Measurements from ENCODE around the gene ZNF277. TPM values are rescaled to one million over a fixed set of nuclear protein-coding genes. Genes with fewer than 3 reads are reported as not detected.

ZNF277 gene
- total RNA-seq, 2 donors from 2014 or later, result 11.2 to 15.0 TPM

DNA sequence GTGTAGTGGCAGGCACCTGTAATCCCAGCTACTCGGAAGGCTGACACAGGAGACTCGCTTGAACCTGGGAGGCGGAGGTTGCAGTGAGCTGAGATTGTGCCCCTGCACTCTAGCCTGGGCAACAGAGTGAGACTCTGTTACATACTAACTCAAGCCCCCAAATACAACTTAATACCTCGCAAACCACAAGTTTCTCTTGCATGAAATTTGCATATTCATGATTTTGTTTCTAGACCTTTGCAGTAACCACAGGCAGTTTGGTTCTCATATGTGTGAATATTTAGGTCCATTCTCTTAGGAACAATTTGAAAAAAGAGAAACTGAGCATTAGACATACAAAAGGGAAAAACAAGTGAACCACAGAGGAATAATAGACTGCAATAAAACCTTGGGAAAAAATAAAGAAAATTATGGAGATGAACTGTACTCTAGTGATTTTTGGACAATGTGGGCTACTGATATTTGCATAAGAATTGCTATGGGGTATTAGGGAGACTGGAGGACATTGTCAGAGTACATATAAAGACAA is 77.0 kb downstream of the ZNF277 start:
- no peak for ATAC-seq
- H3K9me3 Mint-ChIP-seq, result no peaks in the 10 kb centered on the region
- H3K36me3 Mint-ChIP-seq, result no peaks in the 10 kb centered on the region
- no peak for DNase-seq (ENCODE audit: low spot score)
- H3K27ac Mint-ChIP-seq, result peak overlapping the region in 1 of 2 donors; percentile 32
- no peaks in the 10 kb centered on the region for H3K27me3 Mint-ChIP-seq
- H3K4me3 Mint-ChIP-seq, result no peak overlapping the region
- H3K4me1 Mint-ChIP-seq (ENCODE audit: low read depth in 2 of 2), result peaks cover 29 to 31% of the 10 kb centered on the region in 2 donors

DNA sequence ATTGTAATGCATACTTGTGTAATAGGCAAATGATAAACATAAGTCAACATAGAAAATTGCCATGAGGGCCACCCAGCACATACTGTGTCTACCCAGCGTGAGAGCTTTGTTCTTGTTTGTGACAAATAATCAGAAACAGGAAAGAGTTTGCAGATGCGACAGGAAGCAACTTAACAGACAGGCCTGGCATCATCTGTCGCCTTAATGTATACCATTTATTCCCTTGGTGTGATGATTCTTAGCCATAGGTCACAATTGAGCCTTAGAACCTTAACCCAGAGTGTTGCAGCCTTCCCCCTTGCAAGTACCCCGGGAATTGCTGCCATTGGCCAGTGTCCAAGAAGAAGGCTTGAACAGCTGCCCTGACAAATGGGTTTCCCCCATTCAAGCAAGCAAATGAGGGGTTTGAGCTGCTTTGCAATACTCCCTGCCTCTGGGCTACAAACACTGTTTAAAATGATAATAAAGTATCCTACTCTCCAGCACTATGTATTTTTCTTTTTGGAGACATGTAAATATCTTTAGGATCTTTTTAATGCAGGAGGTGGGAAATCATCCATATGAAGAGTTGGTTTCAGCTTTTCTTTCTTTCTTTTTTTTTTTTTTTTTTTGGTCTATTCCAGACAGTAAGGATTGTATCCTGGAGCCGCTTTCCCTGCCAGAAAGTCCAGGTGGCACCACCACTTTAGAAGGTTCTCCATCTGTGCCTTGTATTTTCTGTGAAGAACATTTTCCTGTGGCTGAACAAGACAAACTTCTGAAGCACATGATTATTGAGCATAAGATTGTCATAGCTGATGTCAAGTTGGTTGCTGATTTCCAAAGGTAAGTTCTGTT is 80.0 kb downstream of the ZNF277 start:
- peak overlapping the region; percentile 1 to 33 for H3K27ac Mint-ChIP-seq

DNA sequence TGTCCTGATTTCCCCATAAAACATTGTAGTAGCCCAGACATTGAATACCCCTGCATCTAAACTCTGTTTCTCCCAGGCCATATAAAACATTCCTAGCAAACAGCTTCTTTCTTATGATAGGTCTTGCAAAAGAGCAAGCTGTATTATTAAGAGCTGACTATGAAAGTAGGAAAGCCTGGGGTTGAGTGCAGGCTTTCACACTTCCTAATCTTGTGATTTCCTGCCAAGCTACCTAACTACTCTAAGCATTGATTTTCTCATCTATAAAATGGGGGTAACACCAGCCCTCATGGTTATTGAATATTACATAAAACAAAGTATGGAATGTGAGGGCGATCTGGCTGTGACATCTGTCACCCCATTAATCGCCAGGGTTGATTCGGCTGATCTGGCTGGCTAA is 81.8 kb downstream of the ZNF277 start:
- ATAC-seq, result no peak
- H3K4me1 Mint-ChIP-seq (ENCODE audit: low read depth in 2 of 2), result peaks cover 29 to 30% of the 10 kb centered on the region in 2 donors
- DNase-seq (ENCODE audit: low spot score), result no peak
- H3K36me3 Mint-ChIP-seq, result no peaks in the 10 kb centered on the region
- no peaks in the 10 kb centered on the region for H3K9me3 Mint-ChIP-seq
- no peak overlapping the region for H3K27ac Mint-ChIP-seq
- no peak overlapping the region for H3K4me3 Mint-ChIP-seq
- H3K27me3 Mint-ChIP-seq, result no peaks in the 10 kb centered on the region

More for the DNA sequence above, 80.0 kb downstream of the ZNF277 start:
- Mint-ChIP-seq H3K27me3 (no peaks in the 10 kb centered on the region), H3K4me1 (ENCODE audit: low read depth in 2 of 2) (peaks cover 36 to 37% of the 10 kb centered on the region in 2 donors), H3K36me3 (no peaks in the 10 kb centered on the region), H3K4me3 (no peak overlapping the region), H3K9me3 (no peaks in the 10 kb centered on the region)
- peak in 1 of 2 donors; percentile 49 for ATAC-seq
- no peak for DNase-seq (ENCODE audit: low spot score)

DNA sequence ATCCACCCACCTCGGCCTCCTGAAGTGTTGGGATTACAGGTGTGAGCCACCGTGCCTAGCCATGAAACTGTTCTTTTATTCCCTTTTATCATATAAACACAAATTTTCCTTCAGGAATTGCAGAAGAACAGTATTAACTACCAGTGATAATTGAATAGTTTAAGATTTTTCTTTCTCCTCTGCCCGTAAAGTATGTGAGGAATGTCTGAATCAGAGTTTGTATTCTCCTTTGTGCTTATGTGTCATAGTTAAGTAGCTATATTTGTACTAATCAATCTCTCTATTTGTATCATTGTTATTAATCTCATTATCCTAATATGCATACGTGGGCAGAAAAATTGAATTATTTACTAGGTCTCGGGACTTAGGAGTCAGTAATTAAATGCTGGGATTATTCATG is 83.6 kb downstream of the ZNF277 start:
- no peak for ATAC-seq
- H3K27me3 Mint-ChIP-seq, result no peaks in the 10 kb centered on the region
- H3K4me1 Mint-ChIP-seq (ENCODE audit: low read depth in 2 of 2), result peaks cover 27% of the 10 kb centered on the region in 2 donors
- H3K27ac Mint-ChIP-seq, result no peak overlapping the region
- no peak for DNase-seq (ENCODE audit: low spot score)
- H3K36me3 Mint-ChIP-seq, result no peaks in the 10 kb centered on the region
- H3K4me3 Mint-ChIP-seq, result no peak overlapping the region
- H3K9me3 Mint-ChIP-seq, result no peaks in the 10 kb centered on the region

DNA sequence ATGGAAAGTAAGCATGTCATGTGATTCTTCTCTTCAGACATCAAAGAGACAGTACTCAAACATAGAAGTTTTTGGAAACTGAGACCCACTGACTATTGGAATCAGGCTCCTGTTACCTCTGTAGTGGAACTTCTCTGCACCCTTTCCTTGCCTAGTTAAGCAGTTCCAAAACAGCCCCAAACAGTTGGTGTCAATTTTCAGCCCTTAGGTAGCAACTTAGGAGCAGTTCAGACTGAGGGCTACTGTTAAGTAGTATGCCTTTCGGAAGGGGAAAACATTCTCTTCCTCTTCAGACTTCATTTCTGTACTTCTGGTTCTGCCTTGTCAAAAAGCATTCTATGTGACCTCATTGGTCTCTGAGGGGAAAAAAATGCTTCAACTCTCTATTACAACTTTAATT is 85.7 kb downstream of the ZNF277 start:
- Mint-ChIP-seq H3K27ac (no peak overlapping the region), H3K27me3 (no peaks in the 10 kb centered on the region), H3K4me3 (no peak overlapping the region), H3K4me1 (ENCODE audit: low read depth in 2 of 2) (peaks cover 19 to 20% of the 10 kb centered on the region in 2 donors), H3K9me3 (no peaks in the 10 kb centered on the region), H3K36me3 (no peaks in the 10 kb centered on the region)
- ATAC-seq (no peak), DNase-seq (ENCODE audit: low spot score) (no peak)

DNA sequence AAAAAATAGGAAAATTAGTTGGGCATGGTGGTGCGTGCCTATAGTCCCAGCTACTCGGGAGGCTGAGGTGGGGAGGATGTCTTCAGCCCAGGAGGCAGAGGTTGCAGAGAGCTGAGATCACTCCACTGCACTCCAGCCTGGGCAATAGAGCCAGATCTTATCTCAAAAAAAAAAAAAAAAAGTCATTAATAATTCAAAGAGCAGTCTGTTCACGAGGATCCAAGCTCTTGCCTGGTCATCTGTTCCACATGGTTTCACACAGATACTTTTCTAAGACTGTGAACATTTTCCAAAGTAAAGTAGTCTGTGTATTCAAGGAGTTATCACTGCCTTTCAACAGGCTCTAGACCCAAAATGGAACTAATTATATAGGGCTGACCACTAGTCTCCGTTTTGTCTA is 86.9 kb downstream of the ZNF277 start:
- Mint-ChIP-seq H3K27me3 (no peaks in the 10 kb centered on the region), H3K4me1 (ENCODE audit: low read depth in 2 of 2) (peaks cover 13% of the 10 kb centered on the region in 2 donors), H3K9me3 (no peaks in the 10 kb centered on the region), H3K27ac (no peak overlapping the region), H3K36me3 (no peaks in the 10 kb centered on the region), H3K4me3 (no peak overlapping the region)
- ATAC-seq, result no peak
- DNase-seq (ENCODE audit: low spot score), result no peak

DNA sequence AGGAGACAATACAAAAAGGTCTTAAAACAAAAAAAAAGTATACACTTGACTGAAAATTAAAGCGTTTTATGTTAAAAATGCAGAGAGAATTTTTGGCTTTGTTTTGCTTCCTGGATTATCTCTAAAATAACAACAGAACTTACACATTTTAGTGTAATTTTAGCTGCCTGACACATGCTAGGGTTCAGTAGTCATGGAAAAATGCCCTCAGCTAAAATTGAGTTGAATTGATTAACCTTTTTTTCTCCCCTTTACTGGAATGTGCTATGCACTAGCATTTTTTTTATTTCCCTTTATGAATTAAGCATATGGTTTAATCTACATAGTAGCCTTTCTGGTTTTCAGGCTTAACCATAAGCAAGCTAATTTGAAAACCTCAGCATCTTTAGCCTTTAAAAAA is 89.9 kb downstream of the ZNF277 start:
- Mint-ChIP-seq H3K36me3 (peaks cover 4% of the 10 kb centered on the region), H3K4me3 (no peak overlapping the region), H3K27me3 (no peaks in the 10 kb centered on the region), H3K9me3 (no peaks in the 10 kb centered on the region), H3K4me1 (ENCODE audit: low read depth in 2 of 2) (peaks cover 6 to 7% of the 10 kb centered on the region in 2 donors), H3K27ac (no peak overlapping the region)
- no peak for DNase-seq (ENCODE audit: low spot score)
- ATAC-seq, result no peak

DNA sequence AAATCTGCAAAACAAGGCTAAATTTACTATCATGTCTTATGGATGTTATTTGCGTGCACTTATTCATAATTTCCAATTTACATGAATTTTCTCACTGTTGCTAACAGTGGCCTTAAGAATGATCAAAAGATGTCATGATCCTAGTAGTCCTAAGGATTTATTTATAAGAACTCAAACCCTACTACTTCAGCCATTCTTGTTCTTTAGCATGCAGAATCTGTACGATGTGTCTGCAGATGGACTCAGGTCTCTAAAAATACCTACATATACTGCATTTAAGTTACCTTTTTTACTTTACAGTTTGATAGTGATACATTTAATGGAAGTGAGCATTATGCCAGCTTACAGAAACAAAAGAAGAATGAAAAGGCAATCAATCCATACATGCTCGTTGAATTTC is 91.2 kb downstream of the ZNF277 start:
- H3K36me3 Mint-ChIP-seq, result peaks cover 4% of the 10 kb centered on the region

DNA sequence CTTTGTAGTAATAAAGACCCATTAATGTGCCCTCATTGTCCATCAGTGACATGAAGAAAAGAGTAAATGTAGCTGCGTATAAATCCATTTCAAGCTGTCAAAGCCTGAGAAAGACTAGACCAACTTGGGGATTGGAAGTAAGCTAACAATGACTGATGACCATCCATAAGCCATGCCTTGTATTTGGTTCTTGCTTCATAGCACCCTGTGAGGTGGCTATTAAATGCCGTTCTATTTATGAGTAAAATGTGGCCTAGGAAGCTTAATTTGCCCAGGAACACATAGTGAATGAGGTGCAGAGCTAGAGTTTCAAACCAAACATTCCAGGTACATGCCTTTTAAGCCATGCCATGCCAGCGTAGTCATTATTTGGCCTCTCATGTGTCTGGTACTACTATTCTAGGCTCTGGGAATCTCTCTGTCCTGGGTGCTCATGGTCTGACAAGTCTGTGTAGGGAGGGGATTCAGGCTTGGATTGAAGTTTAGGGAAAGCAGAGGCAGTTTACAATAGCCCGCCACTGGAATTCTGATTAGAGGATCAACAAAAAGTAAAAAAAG is 92.1 kb downstream of the ZNF277 start:
- peaks cover 4% of the 10 kb centered on the region for H3K36me3 Mint-ChIP-seq
- no peak overlapping the region for H3K27ac Mint-ChIP-seq
- H3K4me1 Mint-ChIP-seq (ENCODE audit: low read depth in 2 of 2), result peaks cover 11 to 15% of the 10 kb centered on the region in 2 donors
- no peaks in the 10 kb centered on the region for H3K27me3 Mint-ChIP-seq
- ATAC-seq, result no peak
- no peaks in the 10 kb centered on the region for H3K9me3 Mint-ChIP-seq
- H3K4me3 Mint-ChIP-seq, result no peak overlapping the region
- no peak for DNase-seq (ENCODE audit: low spot score)

More for the DNA sequence above, 91.2 kb downstream of the ZNF277 start:
- H3K9me3 Mint-ChIP-seq, result no peaks in the 10 kb centered on the region
- H3K4me1 Mint-ChIP-seq (ENCODE audit: low read depth in 2 of 2), result peaks cover 9 to 11% of the 10 kb centered on the region in 2 donors
- ATAC-seq, result no peak
- H3K4me3 Mint-ChIP-seq, result no peak overlapping the region
- H3K27me3 Mint-ChIP-seq, result no peaks in the 10 kb centered on the region
- no peak overlapping the region for H3K27ac Mint-ChIP-seq
- no peak for DNase-seq (ENCODE audit: low spot score)

DNA sequence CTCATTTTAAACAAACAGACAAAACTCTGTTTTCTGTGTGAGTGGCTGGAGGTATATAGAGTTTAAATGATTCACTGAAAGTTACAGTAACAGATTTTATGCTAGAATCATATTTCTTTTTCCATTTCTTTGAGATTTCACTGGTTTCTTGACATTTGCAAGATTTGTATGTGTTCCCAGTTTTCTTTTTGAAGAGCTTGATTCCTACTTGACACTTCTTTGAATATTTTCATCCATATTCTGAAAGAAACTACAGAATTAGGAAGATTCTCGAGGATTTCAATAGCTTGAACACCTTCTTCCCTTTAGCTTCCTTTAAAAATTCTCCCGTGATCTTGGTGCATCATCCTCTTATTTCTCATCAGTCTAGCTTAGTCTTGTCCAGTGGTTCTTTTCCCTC is 93.6 kb downstream of the ZNF277 start:
- no peak overlapping the region for H3K4me3 Mint-ChIP-seq
- H3K4me1 Mint-ChIP-seq (ENCODE audit: low read depth in 2 of 2), result peaks cover 7 to 14% of the 10 kb centered on the region in 2 donors
- H3K36me3 Mint-ChIP-seq, result peaks cover 4% of the 10 kb centered on the region

DNA sequence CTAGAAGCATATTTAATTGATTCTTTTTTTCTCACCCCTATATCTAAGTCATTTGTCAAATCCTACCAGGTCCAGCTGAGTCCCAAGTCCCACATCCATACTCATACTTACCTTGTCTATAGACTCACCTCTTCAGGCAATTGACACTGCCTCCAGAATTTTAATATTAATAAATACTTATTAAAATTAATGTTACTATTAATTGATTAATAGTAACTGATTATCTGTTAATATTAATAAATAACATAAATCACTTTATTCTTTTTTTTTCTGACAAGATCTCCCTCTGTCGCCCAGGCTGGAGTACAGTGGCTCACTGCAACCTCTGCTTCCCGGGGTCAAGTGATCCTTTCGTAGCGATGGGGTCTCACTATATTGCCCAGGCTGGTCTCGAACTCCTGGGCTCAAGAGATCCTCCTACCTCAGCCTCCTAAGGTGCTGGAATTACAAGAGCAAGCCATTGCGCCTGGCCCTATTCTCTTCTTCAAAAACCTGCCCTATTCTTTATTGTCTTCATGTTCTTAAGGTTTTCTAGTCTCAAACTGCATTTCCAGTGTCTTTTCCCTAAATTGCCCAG is 94.4 kb downstream of the ZNF277 start:
- ATAC-seq, result no peak
- DNase-seq (ENCODE audit: low spot score), result no peak
- H3K4me1 Mint-ChIP-seq (ENCODE audit: low read depth in 2 of 2), result peaks cover 4 to 11% of the 10 kb centered on the region in 2 donors
- H3K27ac Mint-ChIP-seq, result no peak overlapping the region
- no peak overlapping the region for H3K4me3 Mint-ChIP-seq
- H3K9me3 Mint-ChIP-seq, result no peaks in the 10 kb centered on the region
- no peaks in the 10 kb centered on the region for H3K27me3 Mint-ChIP-seq
- peaks cover 4% of the 10 kb centered on the region for H3K36me3 Mint-ChIP-seq

More for the DNA sequence above, 93.6 kb downstream of the ZNF277 start:
- Mint-ChIP-seq H3K27ac (no peak overlapping the region), H3K27me3 (no peaks in the 10 kb centered on the region), H3K9me3 (no peaks in the 10 kb centered on the region)
- DNase-seq (ENCODE audit: low spot score) (no peak), ATAC-seq (no peak)

DNA sequence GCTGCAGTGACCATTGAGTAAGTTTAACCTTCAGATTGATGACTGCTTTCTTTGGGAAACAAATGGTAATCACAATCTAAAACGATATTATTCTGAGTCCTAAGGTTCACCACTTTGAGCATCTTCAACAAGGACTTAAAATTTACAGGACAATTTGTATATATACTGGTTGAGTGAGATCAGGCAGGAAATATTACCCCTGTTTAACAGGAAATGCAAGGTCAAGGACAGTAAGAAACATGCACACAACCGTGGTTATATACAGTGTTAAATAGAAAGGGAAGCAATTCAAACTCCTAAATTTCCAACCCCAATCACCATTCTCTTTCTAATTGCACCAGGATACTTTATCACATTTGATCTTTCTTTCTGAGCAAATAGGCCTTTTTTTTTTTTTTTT is 96.1 kb downstream of the ZNF277 start:
- Mint-ChIP-seq H3K27me3 (no peaks in the 10 kb centered on the region), H3K27ac (no peak overlapping the region), H3K4me3 (no peak overlapping the region), H3K4me1 (ENCODE audit: low read depth in 2 of 2) (peaks cover 4 to 11% of the 10 kb centered on the region in 2 donors), H3K9me3 (no peaks in the 10 kb centered on the region), H3K36me3 (peaks cover 4% of the 10 kb centered on the region)
- DNase-seq (ENCODE audit: low spot score) (no peak), ATAC-seq (no peak)

DNA sequence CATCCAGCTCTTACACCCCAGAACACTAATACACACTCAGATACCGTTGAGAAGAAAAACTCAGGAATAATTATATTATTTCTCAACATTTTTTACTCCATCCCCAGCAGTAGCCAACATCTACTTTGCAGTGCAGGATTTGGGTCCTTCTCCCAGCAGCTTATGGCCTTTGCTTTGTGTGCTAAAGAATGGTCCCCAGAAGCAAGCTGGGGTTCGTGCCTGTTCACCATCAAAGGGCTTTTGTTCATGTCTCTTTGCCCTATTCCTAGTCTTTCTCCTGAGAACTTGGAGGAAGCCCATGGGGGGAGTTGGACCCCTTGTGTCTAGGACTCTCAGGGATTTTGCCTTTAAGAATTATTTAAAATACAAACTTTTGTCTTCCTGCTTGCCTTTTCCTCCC is 100.4 kb downstream of the ZNF277 start:
- Mint-ChIP-seq H3K27ac (no peak overlapping the region), H3K36me3 (peaks cover 17% of the 10 kb centered on the region), H3K9me3 (no peaks in the 10 kb centered on the region), H3K4me3 (no peak overlapping the region), H3K4me1 (ENCODE audit: low read depth in 2 of 2) (peaks cover 4 to 11% of the 10 kb centered on the region in 2 donors), H3K27me3 (no peaks in the 10 kb centered on the region)
- ATAC-seq (no peak), DNase-seq (ENCODE audit: low spot score) (no peak)

DNA sequence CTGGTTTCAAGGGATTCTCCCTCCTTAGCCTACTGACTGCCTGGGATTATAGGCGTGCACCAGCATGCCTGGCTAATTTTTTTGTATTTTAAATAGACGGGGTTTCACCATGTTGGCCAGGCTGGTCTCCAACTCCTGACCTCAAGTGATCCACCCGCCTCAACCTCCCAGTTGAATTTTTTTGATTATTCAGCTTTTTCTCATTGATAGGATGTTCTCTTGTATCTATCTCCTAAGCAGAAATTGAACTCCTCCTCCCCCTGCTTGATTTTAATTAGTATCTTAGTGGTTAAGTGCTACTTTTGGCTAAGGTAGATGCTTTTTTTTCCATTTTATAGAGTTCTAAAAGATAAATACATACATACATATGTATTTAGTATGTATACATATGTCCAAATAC is 101.0 kb downstream of the ZNF277 start:
- Mint-ChIP-seq H3K9me3 (no peaks in the 10 kb centered on the region), H3K27ac (no peak overlapping the region), H3K4me3 (no peak overlapping the region), H3K4me1 (ENCODE audit: low read depth in 2 of 2) (peaks cover 3 to 9% of the 10 kb centered on the region in 2 donors), H3K27me3 (no peaks in the 10 kb centered on the region), H3K36me3 (peaks cover 17% of the 10 kb centered on the region)
- ATAC-seq, result no peak
- no peak for DNase-seq (ENCODE audit: low spot score)

Data from natural killer cell treated with Interleukin-12 subunit alpha and Interleukin-12 subunit beta and Interleukin-15 and Interleukin-18, amount 100 ng/mL, for 72 hours (primary cell).